OCI-M2 (cell line): ENCODE results near the gene LGALS9B.
"Not testable (repeated sequence)": the region's sequence is repeated elsewhere in the genome, so short reads cannot be mapped to it uniquely, and the experiment has no call there.

ENCODE experiments used
- DNase-seq: peaks from one replicate; lab custom pipeline; 2025; ENCODE audit not compliant: unreplicated experiment; lab: John Stamatoyannopoulos, UW

Gene LGALS9B

DNA sequence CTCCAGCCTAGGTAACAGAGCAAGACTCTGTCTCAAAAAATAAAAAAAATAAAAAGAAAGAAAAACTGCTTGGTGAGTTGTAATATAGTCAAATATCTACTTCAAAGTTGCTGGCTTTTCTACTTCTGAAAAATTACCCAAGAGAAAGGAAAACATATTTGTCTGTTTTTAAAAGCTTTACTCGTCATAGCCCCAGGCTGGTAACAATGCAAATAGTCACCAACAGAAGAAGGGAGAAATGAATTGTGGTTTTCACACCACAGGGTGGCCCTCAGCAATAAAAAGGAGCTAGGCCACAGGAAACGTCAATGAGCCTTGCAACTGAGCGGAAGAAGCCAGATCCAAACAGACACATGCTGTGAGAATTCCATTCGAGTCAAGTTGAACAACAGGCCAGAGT lies 1.8 kb upstream of the LGALS9B start:
- DNase-seq, result not testable (repeated sequence)

GRCh38 chr17:20466999-20467398 lies 340 bp downstream of the LGALS9B start:
- DNase-seq, result not testable (repeated sequence)

DNA sequence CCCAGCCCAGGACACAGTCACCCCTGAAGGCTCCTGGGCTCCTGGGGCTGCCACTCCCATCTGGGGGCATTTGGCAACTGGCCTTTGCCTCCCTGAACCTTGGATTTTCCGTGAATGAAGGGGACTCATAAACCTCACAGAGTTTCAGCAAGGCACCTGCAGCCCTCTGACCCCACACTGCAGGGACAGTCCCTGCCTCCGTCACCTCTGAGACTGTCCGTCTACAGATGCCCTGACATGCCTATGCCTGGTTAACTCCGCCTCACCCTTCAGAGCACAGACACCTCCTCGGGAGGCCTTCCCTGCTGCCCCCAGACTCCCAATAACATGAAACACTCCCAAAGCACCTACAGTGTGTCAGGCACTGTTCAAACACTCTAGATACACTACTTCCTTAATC lies 786 bp downstream of the LGALS9B start:
- DNase-seq, result not testable (repeated sequence)

DNA sequence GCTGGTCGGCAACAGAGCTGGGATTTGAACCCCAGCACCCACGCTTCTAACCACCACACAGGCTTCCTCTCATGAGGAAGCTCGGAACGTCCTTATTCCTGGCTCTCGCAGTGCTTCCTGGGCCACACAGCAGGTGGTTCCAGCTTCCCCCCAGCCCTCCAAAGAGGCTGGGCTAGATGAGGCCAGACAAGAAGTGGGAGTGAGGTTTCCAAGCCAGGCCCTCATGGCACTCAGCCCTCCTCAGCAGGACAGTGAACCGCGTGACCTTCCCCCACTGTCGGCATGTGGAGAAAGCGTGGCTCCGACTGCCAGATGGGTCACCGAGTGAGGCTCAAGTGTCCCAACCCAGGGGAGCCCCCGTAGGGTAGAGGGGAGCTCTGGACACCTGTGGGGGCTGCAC lies 1.8 kb downstream of the LGALS9B start:
- not testable (repeated sequence) for DNase-seq

DNA sequence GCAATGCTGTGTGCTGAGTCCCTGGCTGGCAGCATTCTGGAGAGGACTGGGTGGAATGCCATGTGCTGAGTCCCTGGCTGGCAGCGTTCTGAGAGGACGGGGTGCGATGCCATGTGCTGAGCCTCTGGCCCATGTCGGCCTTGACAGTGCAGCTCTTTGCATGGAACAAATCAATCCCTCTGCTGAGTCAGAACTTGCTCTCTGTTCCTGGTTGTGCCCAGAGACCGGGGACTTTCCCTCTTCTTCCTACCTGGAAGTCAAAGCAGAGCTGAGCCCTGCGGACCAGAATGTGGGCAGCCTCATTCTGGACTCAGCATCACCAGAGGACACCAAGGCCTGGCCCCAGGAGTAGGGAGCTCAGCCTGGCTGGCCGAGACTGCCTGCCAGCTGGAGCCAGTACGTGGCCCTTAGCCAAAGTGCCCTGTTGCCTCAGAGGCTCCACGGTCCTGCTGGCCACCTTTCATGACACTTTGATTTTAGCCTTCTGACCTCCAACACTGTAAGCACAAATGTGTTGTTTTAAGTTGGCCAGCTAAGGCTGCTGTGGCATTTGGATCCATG lies 2.4 kb downstream of the LGALS9B start:
- not testable (repeated sequence) for DNase-seq

GRCh38 chr17:20462158-20462557 lies 5.2 kb downstream of the LGALS9B start:
- DNase-seq, result not testable (repeated sequence)

- not testable (repeated sequence) for DNase-seq
Measured at GRCh38 chr17:20457848-20458381, 9.4 kb downstream of the LGALS9B start.

GRCh38 chr17:20455106-20455505 lies 12.2 kb downstream of the LGALS9B start:
- DNase-seq, result not testable (repeated sequence)

DNA sequence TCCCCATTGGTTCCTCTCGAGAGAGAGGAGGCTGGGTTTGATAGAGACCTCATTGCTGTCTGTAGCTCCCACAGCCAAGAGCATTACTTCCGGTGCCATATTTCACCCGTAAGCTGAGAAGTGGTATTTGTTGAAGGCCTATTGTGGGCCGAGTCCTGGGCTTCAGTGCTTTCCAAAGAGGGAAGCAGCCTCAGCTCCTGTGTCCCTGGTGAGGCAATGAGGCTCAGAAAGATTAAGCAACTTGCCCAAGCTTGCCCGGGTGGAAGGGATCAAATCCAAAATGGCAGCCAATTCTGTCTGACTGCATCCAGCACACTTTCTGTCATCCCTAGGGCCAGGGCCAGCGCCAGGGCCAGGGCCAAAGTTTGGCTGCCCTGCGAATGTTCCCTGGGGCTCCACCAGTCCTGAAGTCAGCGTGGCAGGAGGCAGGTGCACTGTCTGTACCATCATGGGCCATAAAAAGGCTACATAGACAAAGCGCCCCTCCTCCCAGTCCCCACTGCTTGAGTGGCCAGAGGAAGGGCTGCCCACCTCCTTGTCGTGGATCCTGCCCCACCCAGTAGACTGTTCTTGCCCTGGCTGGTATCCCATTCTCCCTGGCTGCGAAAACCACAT lies 13.4 kb downstream of the LGALS9B start:
- not testable (repeated sequence) for DNase-seq

DNA sequence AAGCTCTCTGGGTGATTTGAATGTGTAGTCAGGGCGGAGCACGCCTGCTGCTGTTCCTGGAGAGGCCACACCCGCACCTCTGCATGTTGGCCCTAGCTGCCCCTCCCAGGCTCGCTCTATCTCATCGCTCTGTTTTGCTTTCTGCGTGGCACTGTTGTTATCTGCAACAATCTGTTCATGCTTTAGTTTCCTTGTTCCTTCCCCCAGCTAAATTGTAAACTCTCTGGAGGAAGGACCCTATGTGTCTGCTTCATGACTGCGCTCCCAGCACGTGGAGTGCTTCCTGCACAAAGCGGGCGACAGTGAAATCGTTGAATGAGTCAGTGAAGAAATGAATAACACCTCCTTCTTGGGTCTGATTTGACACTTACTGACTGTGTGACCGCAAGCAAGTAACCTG lies 16.5 kb downstream of the LGALS9B start:
- DNase-seq, result not testable (repeated sequence)

DNA sequence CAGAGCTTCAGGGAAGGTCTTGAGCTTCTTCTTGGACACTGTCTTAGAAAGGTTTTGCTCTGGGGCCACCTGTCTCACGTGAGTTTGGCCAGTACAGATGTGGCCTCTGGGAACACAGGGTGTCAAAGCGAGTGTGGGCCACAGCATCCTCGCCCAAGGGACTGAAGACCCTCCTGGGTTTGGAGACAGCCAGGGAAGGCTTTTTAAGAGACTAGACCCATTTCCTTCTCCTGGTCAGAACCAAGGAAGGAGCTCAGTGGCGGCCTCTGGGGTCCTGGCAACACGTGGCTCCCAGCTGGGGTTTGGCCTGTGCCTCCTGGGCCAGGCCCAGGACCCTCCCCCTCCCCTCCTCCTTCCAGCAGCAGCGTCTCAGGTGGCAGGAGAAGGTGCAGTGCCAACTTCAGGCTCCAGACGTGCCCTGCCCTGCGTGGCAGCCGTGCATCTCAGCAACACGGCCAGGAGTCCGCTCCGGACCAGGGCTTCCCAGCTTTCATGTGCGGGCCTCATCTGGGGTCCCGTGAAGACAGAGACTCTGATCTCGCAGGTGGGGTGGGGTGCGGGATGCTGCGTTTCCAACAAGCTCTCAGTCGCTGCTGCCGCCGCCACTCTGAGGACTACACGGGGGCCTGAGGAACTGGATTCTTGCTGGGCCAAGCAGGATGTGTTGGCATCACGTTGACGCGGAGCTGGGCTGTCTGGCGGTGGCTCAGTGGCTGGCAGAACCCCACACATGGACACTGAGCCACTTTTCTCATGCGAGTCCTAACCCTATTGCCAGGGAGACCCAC lies 19.6 kb downstream of the LGALS9B start:
- not testable (repeated sequence) for DNase-seq

GRCh38 chr17:20446895-20447294 lies 20.4 kb downstream of the LGALS9B start:
- not testable (repeated sequence) for DNase-seq

- not testable (repeated sequence) for DNase-seq
Measured at GRCh38 chr17:20444581-20445236, 22.6 kb downstream of the LGALS9B start.

DNA sequence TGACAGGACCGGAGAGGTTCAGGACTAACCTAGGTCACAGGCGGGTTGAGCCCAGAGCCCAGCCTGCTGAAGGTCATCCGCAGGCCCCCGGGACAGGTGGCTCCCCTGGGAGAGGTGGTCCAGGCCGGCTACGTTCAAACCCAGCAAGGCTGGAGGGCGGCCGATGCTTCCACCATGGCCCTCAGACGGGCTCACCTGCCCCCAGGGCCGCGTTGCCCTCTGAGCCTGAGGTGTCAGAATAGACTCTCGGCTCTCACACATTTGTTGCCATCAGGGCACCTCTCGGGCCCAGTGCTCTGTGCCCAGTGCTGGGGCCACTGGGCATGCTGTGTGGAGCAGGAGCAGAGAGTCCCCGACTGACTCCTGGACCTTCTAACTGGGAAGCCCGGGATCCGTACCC lies 23.2 kb downstream of the LGALS9B start:
- not testable (repeated sequence) for DNase-seq

- DNase-seq, result not testable (repeated sequence)
Measured at GRCh38 chr17:20443632-20444031, 23.7 kb downstream of the LGALS9B start.

GRCh38 chr17:20440665-20441064 lies 26.7 kb downstream of the LGALS9B start:
- DNase-seq, result not testable (repeated sequence)

- not testable (repeated sequence) for DNase-seq
Measured at GRCh38 chr17:20435166-20435565, 32.2 kb downstream of the LGALS9B start.

GRCh38 chr17:20433382-20433781 lies 34.0 kb downstream of the LGALS9B start:
- not testable (repeated sequence) for DNase-seq

DNA sequence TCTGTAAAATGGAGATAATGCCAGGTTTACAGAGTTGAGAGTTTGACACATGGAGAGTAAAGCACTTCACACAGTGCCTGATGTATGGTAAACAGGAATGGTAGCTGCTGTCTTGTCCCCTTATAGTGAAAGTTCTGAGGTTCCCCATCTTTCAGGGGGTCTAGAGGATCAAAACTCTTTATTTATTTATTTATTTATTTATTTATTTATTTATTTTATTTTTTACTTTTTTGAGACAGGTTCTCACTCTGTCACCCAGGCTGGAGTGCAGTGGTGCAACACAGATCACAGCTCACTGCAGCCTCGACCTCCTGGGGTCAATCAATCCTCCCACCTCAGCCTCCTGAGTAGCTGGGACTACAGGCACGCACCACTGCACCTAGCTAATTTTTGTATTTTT lies 40.1 kb downstream of the LGALS9B start:
- not testable (repeated sequence) for DNase-seq

GRCh38 chr17:20422826-20423225 lies 44.5 kb downstream of the LGALS9B start:
- DNase-seq, result not testable (repeated sequence)

DNA sequence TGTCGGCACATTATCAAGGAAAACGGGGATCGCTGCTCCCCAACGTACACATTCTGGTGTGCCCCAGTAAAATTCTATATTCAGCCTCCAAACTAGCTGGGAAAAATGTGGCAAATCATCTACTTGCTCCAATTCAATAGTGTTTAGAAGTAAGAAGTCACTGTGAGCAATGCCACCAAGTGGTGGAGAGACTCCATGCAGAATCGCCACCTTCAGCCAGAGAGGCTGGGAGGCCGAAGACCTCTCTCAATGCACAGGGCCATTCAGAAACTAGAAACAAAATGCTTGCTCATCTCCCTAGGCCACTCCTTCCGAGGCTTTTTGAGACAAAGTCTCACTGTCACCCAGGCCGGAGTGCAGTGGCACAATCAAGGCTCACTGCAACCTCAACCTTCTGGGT lies 48.5 kb downstream of the LGALS9B start:
- DNase-seq, result not testable (repeated sequence)
